ENCODE results near the gene CEP72.
"Not testable (repeated sequence)": the region's sequence is repeated elsewhere in the genome, so short reads cannot be mapped to it uniquely, and the experiment has no call there.

The CEP72 gene

GRCh38 chr5:581266-581665 is 30.9 kb upstream of the CEP72 start:
- no peak for DNase-seq

GRCh38 chr5:581941-582340 is 30.2 kb upstream of the CEP72 start:
- DNase-seq = no peak

GRCh38 chr5:582445-582844 is 29.7 kb upstream of the CEP72 start:
- DNase-seq = not testable (repeated sequence)

- no peak for DNase-seq
Measured at GRCh38 chr5:582936-583635, 29.1 kb upstream of the CEP72 start.

GRCh38 chr5:583645-584044 is 28.5 kb upstream of the CEP72 start:
- DNase-seq = no peak

- no peak for DNase-seq
Measured at GRCh38 chr5:584216-584615, 27.9 kb upstream of the CEP72 start.

GRCh38 chr5:584846-585245 is 27.3 kb upstream of the CEP72 start:
- no peak for DNase-seq

GRCh38 chr5:585556-585955 is 26.6 kb upstream of the CEP72 start:
- no peak for DNase-seq

GRCh38 chr5:585962-586628 is 26.0 kb upstream of the CEP72 start:
- DNase-seq = no peak

- no peak for DNase-seq
Measured at GRCh38 chr5:586751-587285, 25.3 kb upstream of the CEP72 start.

GRCh38 chr5:587403-587802 is 24.7 kb upstream of the CEP72 start:
- DNase-seq = no peak

- DNase-seq = no peak
Measured at GRCh38 chr5:588406-588995, 23.6 kb upstream of the CEP72 start.

- no peak for DNase-seq
Measured at GRCh38 chr5:589173-589572, 23.0 kb upstream of the CEP72 start.

GRCh38 chr5:589588-589987 is 22.6 kb upstream of the CEP72 start:
- DNase-seq = no peak

GRCh38 chr5:590346-590745 is 21.8 kb upstream of the CEP72 start:
- DNase-seq = no peak

GRCh38 chr5:591746-592145 is 20.4 kb upstream of the CEP72 start:
- no peak for DNase-seq

- DNase-seq = no peak
Measured at GRCh38 chr5:592158-592557, 20.0 kb upstream of the CEP72 start.

- DNase-seq = no peak
Measured at GRCh38 chr5:593511-593910, 18.6 kb upstream of the CEP72 start.

GRCh38 chr5:594226-594860 is 17.8 kb upstream of the CEP72 start:
- DNase-seq = no peak

- DNase-seq = no peak
Measured at GRCh38 chr5:595285-595875, 16.8 kb upstream of the CEP72 start.

- no peak for DNase-seq
Measured at GRCh38 chr5:597871-598563, 14.1 kb upstream of the CEP72 start.

GRCh38 chr5:598564-598890 is 13.6 kb upstream of the CEP72 start:
- no peak for DNase-seq
